GM12878 (cell line): Measurements from ENCODE around the gene ACOX1. TPM values are rescaled to one million over a fixed set of nuclear protein-coding genes. Genes with fewer than 3 reads are reported as not detected.

Source experiments
- ATAC-seq: fragments of 200-7000 bp; cut with Tn5 transposase; 3 replicates; pipeline ENCODE4 v1.9.1; 2020; ENCODE audit warnings: mild to moderate bottlenecking, moderate library complexity
- BruUV-seq: library from RNA; stranded (reverse); fragments of 400-500 nt; replicated peaks from 2 replicates; lab custom pipeline; 2021; lab: Mats Ljungman, UMichigan
- CTCF ChIA-PET: fragments of 300-600 bp; sonication (Branson Sonifier 250); formaldehyde crosslinking; extraction: SDS; loops from one replicate; lab custom pipeline; 2021; ENCODE audit warnings: inconsistent platforms; lab: Yijun Ruan, JAX
- POLR2A ChIA-PET: fragments of 350-600 bp; formaldehyde crosslinking; extraction: SDS; loops from one replicate; lab custom pipeline; 2021; ENCODE audit warnings: inconsistent platforms; lab: Charles Lee
- RAD21 ChIA-PET: fragments of 300-600 bp; sonication (Branson Sonifier 250); formaldehyde crosslinking; loops from one replicate; lab custom pipeline; 2023; ENCODE audit warnings: antibody characterized with exemption; ENCODE audit not compliant: unreplicated experiment; lab: Charles Lee
- SMC1A ChIA-PET: fragments of 300-600 bp; sonication (Branson Sonifier 250); formaldehyde crosslinking; loops from one replicate; lab custom pipeline; 2023; ENCODE audit not compliant: unreplicated experiment, uncharacterized antibody; lab: Charles Lee
- DNase-seq: peaks from one replicate; pipeline ENCODE4 v3.0.0-alpha.2; 2011; ENCODE audit warnings: low read depth, low spot score
- FAIRE-seq: peaks from 3 replicates; lab custom pipeline; 2011; peaks lifted over from hg19 to GRCh38; lab: Jason Lieb, UNC
- H2AFZ ChIP-seq: 2 replicates; pipeline ENCODE4 v1.6.0; 2011; ENCODE audit warnings: low read depth, low read length, control low read depth; ENCODE audit not compliant: control insufficient read depth
- H3K27ac ChIP-seq: 2 replicates; pipeline ENCODE4 v1.5.1; 2011; ENCODE audit warnings: control low read depth; ENCODE audit not compliant: control insufficient read depth, insufficient read depth
- H3K27me3 ChIP-seq, 2 experiments: replicated peaks in 1 of 2; 2 replicates each; pipeline versions ENCODE4 v1.6.0 to v1.6.1; 2011; ENCODE audit warnings: low read length in 1 of 2; ENCODE audit not compliant: control insufficient read depth in 2 of 2, insufficient read depth in 2 of 2
- H3K36me3 ChIP-seq, 2 experiments: 2 replicates each; pipeline ENCODE4 v1.5.1; 2011; ENCODE audit warnings: low read length in 1 of 2; ENCODE audit not compliant: control insufficient read depth in 2 of 2, insufficient read depth in 2 of 2
- H3K4me1 ChIP-seq: 2 replicates; pipeline ENCODE4 v1.6.1; 2011; ENCODE audit warnings: mild to moderate bottlenecking, low read length, moderate library complexity, mixed read lengths; ENCODE audit not compliant: control insufficient read depth, insufficient read depth
- H3K4me2 ChIP-seq: 2 replicates; pipeline ENCODE4 v1.6.0; 2011; ENCODE audit warnings: control low read depth; ENCODE audit not compliant: control insufficient read depth, insufficient read depth
- H3K4me3 ChIP-seq: fragments of 200-600 bp; sonication (generic); 2 replicates; pipeline ENCODE4 v1.5.1; 2016
- H3K79me2 ChIP-seq: 2 replicates; pipeline ENCODE4 v1.6.0; 2011; ENCODE audit warnings: low read length; ENCODE audit not compliant: control insufficient read depth, insufficient read depth
- H3K9ac ChIP-seq: 2 replicates; pipeline ENCODE4 v1.8.0; 2011; ENCODE audit warnings: low read length, control low read depth, mixed read lengths; ENCODE audit not compliant: control insufficient read depth, insufficient read depth
- H3K9me3 ChIP-seq: replicated peaks from 3 replicates; pipeline ENCODE4 v1.5.1; 2011; ENCODE audit warnings: mild to moderate bottlenecking, low read length; ENCODE audit not compliant: control insufficient read depth, insufficient read depth
- H4K20me1 ChIP-seq: 2 replicates; pipeline ENCODE4 v1.6.0; 2011; ENCODE audit not compliant: control insufficient read depth, insufficient read depth
- NR2C1 ChIP-seq: fragments of 450-650 bp; IDR thresholded peaks from 2 replicates; pipeline ENCODE4 v1.6.1; 2017; ENCODE audit warnings: antibody characterized with exemption, mild to moderate bottlenecking, moderate library complexity
- SIX5 ChIP-seq: IDR thresholded peaks from 2 replicates; pipeline ENCODE4 v1.6.1; 2011; ENCODE audit warnings: mild to moderate bottlenecking, low read depth, low read length, moderate library complexity; ENCODE audit not compliant: severe bottlenecking
- STAT3 ChIP-seq: IDR thresholded peaks from 2 replicates; pipeline ENCODE4 v1.6.1; 2011; ENCODE audit warnings: low read depth, low read length, improper control_type of control experiment
- whole genome bisulfite sequencing: methylation state at CpG from one replicate; pipeline ENCODE4 v1.1.6; 2016; ENCODE audit warnings: low lambda C conversion rate; ENCODE audit not compliant: insufficient replicate concordance, insufficient coverage; ENCODE audit errors: missing lambda C conversion rate; 5-methylcytosine and 5-hydroxymethylcytosine counted together
- in situ Hi-C: fragments of 300-500 bp; cut with MboI; formaldehyde crosslinking; loops from 9 replicates; pipeline ENCODE4 v1.14.3; 2018; ENCODE audit warnings: mixed read lengths
- intact Hi-C: fragments of 100-400 bp; cut with micrococcal nuclease; formaldehyde crosslinking; loops from one replicate; pipeline ENCODE4 v1.14.2; 2022; ENCODE audit not compliant: unreplicated experiment
- polyA plus RNA-seq, 11 experiments: library from polyadenylated mRNA; depleted of rRNA in 4 of 11; unstranded in 6 of 11; stranded (reverse) in 5 of 11; fragments of >200 nt; fragmentation: Nextera tagmentation in 4 of 11; fragmentation: Illumina TruSeq in 1 of 11; extraction: Ambion mirVana in 4 of 11; extraction: Trizol in 1 of 11; gene quantifications; 1 replicate in 1 of 11; 2 replicates in 10 of 11; pipeline versions ENCODE4 v1.2.1 to v1.2.3, GENCODE V29; 2011 to 2016; ENCODE audit warnings: inconsistent platforms in 2 of 11, missing spikeins in 2 of 11, low read depth in 1 of 11
- total RNA-seq, 4 experiments: library from RNA; depleted of rRNA in 3 of 4; stranded (reverse); fragments of >200 nt in 3 of 4; fragmentation: Illumina TruSeq in 1 of 4; extraction: Trizol in 1 of 4; gene quantifications; 2 replicates each; pipeline versions ENCODE4 v1.2.1 to v1.2.3, GENCODE V29; 2013 to 2021
- TF ChIP-seq, protein P1 (sequence below): fragments of 450-650 bp; IDR thresholded peaks from 2 replicates; pipeline ENCODE4 v1.6.1; 2016; ENCODE audit warnings: mild to moderate bottlenecking
- TF ChIP-seq, protein P2 (sequence below): fragments of 450-650 bp; IDR thresholded peaks from 2 replicates; pipeline ENCODE4 v1.6.1; 2016; ENCODE audit warnings: mild to moderate bottlenecking, moderate library complexity, borderline replicate concordance

ACOX1 gene
- total and polyA plus RNA-seq, 10 of the 15 experiments (the other 5 are each of a cell fraction or from before 2014, with no cell fraction given): 6.5 to 26.2 (median 21.6) TPM

DNA sequence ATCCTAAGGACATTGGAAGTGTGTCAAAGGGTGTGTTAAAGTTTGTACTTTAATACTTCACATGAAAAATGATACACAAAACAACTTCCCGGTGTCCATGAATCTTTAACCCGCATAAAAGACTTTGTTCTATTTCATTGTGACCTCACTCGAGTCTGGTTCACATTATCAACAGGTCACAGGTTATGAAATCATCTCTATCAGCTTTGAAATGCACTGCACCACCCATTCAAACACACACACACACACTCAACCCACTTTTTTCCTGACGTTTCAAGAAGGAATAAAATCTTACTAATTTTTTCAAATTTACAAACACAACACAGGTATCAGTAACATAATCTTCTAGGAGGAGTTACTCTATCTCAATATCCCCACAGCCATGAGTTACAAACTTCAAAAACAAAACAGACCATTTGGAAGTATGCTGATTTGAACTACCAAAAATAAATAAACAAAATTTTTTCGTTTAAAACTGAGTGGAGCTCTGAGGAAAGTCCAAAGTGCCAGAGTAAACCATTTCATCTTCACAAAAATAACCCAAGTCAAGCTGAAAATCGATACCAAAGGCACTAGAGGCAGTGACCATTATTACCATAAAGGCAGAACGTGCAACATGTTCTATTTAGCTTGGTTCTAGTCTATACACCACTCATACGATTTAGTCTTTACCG lies 2.7 kb downstream of the ACOX1 start:
- intact Hi-C loops: no loop called here
- ChIA-PET CTCF (no interaction called here), POLR2A (interaction anchor here (0.7 kb wide), 1 partner anchor 383 kb away, joined by 4 read pairs; no protein-coding TSS in a partner anchor), RAD21 (no interaction called here), SMC1A (interaction anchor here (1.0 kb wide), 1 partner anchor 267 kb away, joined by 3 read pairs; no protein-coding TSS in a partner anchor)
- no peak for FAIRE-seq
- WGBS: 87% methylated on average over 9 of the region's 9 CpGs
- Histone ChIP-seq H3K4me2 (no peak overlapping the region), H3K9me3 (no peaks in the 10 kb centered on the region), H3K9ac (no peak overlapping the region), H3K36me3 (no peaks in the 10 kb centered on the region), H3K27ac (no peak overlapping the region), H3K4me3 (no peak overlapping the region), H3K4me1 (peaks cover 6% of the 10 kb centered on the region), H3K27me3 (no peaks in the 10 kb centered on the region), H4K20me1 (no peaks in the 10 kb centered on the region), H2AFZ (no peak overlapping the region), H3K79me2 (peaks cover 20% of the 10 kb centered on the region)
- TSS peak; percentile 32 for BruUV-seq
- TF ChIP-seq NR2C1: no peak
- TF ChIP-seq, protein P1, sequence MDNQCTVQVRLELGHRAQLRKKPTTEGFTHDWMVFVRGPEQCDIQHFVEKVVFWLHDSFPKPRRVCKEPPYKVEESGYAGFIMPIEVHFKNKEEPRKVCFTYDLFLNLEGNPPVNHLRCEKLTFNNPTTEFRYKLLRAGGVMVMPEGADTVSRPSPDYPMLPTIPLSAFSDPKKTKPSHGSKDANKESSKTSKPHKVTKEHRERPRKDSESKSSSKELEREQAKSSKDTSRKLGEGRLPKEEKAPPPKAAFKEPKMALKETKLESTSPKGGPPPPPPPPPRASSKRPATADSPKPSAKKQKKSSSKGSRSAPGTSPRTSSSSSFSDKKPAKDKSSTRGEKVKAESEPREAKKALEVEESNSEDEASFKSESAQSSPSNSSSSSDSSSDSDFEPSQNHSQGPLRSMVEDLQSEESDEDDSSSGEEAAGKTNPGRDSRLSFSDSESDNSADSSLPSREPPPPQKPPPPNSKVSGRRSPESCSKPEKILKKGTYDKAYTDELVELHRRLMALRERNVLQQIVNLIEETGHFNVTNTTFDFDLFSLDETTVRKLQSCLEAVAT: 0 out of 2 replicates have a peak, but pooled peaks have one; percentile 11
- in situ Hi-C loops: no loop called here
- no peak for ATAC-seq
- DNase-seq: no peak

DNA sequence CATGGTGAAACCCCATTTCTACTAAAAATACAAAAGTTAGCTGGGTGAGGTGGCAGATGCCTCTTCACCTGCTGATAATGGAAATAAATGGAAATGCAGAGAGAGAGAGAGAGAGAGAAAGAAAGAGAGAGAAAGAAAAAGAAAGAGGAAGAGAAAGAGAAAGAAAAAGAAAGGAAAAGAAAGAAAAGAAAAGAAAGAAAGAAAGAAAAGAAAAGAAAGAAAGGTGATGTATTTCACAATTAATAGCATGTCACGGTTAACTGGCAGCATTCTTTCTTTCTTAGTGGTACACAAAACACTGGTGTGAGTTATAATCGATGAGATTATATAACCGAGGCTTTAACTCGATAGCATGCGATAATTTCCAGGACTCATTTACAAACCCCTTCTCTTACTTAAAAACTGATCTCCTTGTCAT lies 3.2 kb downstream of the ACOX1 start:
- RAD21 ChIA-PET: no interaction called here
- Histone ChIP-seq H2AFZ (no peak overlapping the region), H4K20me1 (no peaks in the 10 kb centered on the region), H3K27me3 (no peaks in the 10 kb centered on the region)
- in situ Hi-C loops (no loop called here), intact Hi-C loops (no loop called here)
- DNase-seq: no peak
- TF ChIP-seq, protein P1: peak; percentile 76
- TF ChIP-seq STAT3 (no peak), SIX5 (no peak)
- TF ChIP-seq, protein P2, sequence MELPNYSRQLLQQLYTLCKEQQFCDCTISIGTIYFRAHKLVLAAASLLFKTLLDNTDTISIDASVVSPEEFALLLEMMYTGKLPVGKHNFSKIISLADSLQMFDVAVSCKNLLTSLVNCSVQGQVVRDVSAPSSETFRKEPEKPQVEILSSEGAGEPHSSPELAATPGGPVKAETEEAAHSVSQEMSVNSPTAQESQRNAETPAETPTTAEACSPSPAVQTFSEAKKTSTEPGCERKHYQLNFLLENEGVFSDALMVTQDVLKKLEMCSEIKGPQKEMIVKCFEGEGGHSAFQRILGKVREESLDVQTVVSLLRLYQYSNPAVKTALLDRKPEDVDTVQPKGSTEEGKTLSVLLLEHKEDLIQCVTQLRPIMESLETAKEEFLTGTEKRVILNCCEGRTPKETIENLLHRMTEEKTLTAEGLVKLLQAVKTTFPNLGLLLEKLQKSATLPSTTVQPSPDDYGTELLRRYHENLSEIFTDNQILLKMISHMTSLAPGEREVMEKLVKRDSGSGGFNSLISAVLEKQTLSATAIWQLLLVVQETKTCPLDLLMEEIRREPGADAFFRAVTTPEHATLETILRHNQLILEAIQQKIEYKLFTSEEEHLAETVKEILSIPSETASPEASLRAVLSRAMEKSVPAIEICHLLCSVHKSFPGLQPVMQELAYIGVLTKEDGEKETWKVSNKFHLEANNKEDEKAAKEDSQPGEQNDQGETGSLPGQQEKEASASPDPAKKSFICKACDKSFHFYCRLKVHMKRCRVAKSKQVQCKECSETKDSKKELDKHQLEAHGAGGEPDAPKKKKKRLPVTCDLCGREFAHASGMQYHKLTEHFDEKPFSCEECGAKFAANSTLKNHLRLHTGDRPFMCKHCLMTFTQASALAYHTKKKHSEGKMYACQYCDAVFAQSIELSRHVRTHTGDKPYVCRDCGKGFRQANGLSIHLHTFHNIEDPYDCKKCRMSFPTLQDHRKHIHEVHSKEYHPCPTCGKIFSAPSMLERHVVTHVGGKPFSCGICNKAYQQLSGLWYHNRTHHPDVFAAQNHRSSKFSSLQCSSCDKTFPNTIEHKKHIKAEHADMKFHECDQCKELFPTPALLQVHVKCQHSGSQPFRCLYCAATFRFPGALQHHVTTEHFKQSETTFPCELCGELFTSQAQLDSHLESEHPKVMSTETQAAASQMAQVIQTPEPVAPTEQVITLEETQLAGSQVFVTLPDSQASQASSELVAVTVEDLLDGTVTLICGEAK: no peak
- TF ChIP-seq, all 136 proteins: peak for 1
- no peak overlapping the region for H3K27ac ChIP-seq
- H3K9me3 ChIP-seq: no peaks in the 10 kb centered on the region
- peaks cover 4% of the 10 kb centered on the region for H3K4me1 ChIP-seq
- H3K36me3 ChIP-seq: no peaks in the 10 kb centered on the region
- no peak overlapping the region for H3K4me2 ChIP-seq
- SMC1A ChIA-PET: no interaction called here
- peaks cover 20% of the 10 kb centered on the region for H3K79me2 ChIP-seq
- CTCF ChIA-PET: no interaction called here
- H3K9ac ChIP-seq: no peak overlapping the region
- POLR2A ChIA-PET: no interaction called here
- WGBS: 89% methylated on average over 5 of the region's 5 CpGs
- ATAC-seq (no peak), FAIRE-seq (no peak)
- H3K4me3 ChIP-seq: no peak overlapping the region
- BruUV-seq: no TSS peak
